HG02852 (cell line): ENCODE data around the gene SKP1.

Experiments used
- ATAC-seq: cut with Tn5 transposase; IDR thresholded peaks from one replicate; pipeline ENCODE4 v1.9.1; 2021; ENCODE audit warnings: mild to moderate bottlenecking, moderate library complexity; ENCODE audit not compliant: unreplicated experiment

Gene SKP1

DNA sequence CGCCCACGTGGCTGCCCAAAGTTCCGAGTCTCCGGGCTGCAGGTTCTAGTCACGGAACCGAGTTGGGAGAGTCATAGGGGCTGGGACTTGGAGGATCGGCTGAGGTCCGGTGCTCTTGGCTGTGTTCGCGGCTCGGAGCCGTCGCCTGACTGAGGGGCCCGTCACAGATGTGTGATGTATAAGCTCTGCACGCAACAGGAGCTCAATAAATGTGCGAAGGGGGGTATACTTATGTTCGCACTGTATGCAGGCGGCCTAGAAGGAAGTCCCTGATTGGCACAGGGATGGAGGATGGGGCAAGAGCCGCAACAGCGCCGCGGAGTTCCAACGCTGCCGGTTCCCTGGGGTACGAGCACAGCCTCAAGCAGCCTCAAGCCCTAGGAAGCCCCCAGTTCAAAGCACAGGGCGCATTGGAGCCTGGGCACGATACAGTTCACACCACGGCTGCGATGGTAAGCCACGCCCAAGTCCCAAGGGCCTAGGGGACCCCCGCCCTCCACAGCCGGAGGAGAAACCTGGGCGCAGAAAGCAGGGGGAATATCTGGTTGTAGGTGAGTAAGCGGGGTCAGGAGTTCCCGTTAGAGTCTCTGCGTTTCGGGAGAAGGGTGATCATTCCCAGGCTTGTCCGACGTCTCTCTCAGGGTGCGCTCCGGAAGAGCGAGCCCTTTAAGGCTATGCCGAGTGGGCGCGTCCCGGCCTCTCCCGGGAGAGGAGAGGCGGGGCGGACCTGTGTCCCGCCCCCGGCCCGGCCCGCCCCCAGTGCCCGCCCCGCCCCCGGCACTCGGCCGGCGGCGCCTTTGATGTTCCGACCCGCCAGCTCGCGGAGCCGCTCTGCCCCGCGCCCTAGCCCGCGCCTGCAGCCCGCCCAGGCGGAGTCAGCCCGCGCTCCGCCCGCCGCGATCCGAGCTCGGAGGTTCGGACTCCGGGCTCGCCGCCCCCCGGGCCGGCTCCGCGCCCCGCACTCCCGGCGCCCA, 62.6 kb downstream of the SKP1 start, which contains the start of gene TCF7:
TCF7 (plus strand) TSS at position 780 of the 974 bp plus-strand sequence. CDS start 226 bp downstream, outside the sequence.
- peak; percentile 81 for ATAC-seq

DNA sequence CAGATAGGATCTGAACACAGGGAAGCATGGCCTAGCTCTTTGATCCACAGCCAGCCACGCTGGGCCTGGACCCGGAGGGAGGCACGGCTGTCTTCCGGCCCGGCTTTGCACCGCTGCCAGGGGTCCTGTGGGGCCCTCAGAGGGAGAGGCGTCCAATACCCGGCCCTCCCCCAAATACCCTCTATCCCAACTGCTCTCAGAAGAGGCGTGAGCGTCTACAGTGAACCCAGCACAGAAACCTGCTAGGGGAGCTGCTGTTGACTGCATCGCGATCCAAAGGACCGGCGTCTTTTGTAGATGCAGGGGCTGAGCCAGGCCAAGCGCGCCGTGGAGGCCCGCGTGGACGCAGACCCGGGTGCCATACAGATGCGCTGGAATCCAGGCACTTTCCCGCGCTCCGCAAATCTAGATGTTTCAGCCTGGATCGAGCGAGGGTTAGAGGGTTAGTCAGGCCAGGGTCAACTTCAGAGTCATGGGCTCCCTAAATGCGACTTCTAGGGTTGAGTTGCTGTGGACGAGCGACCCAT, 63.3 kb downstream of the SKP1 start:
- no peak for ATAC-seq

DNA sequence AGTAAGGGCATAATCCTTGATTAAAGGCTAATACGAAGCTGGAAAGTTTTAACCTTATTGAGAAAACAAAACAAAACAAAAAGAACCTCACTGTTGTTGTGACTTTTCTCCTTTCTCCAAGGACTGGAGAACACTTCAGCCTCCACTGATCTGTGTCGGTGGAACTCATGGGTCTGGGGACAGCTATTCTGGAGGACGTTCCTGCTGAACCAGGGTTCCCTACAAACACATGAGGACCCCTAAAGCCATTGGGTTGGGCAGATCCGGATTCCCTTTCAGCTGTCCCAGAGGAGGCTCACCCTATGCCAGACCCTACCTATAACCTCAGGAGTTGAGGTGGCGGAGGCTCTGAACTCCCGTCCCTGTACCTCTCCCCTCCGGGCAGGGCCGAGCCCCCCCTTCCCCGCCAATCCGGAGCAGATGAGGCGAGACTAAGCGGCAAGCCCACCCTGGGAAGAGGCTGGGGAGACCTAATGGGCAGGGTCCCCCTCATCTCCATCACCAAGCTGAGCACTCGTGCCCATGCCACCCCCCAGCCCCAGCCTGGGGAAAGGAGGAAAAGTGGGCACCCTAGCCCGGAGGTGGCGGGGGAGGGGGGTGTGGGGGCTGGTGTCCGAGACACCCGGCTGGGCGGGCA, 63.9 kb downstream of the SKP1 start:
- ATAC-seq, result no peak

DNA sequence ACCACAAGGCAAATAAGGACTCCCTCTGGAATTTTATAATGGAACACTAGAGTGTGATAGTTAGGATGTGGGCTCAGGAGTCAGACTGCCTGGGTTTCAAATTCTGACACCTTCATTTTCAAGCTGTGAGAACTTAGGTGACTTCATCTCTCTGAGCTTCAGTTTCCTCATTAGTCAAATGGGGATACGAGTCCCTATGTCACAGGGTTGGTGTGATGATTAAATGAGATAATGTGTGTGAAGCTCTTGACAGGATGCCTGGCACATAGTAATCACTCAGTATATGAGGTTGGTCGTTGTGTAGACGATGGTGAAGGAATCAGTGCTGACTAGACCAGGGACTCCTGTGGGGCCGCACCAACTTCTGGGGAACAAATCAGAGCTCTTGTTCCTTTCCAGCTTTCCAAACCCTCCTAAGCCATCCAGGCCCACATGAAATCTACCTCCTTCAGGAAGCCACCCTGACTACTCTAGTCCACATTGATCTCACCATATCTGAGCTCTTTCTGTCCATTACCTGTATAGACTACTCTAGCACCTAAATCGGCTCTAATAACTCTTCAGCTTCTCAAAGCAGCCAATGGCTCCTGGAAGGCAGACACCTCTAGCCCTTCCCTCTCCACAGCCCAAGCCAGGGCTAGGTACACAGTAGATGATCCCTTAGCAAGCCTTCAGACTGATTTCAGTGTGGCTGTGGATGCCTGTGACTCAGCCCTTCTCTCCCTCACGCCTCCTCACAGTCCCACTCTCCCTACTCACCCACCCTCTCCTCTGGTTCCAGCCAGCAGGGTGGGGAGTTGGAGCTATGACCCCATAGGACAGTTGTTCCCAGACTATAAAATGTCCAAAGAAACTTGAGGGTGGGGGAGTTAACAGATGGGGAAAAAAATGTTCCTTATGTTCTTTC, 64.8 kb downstream of the SKP1 start:
- ATAC-seq, result no peak

DNA sequence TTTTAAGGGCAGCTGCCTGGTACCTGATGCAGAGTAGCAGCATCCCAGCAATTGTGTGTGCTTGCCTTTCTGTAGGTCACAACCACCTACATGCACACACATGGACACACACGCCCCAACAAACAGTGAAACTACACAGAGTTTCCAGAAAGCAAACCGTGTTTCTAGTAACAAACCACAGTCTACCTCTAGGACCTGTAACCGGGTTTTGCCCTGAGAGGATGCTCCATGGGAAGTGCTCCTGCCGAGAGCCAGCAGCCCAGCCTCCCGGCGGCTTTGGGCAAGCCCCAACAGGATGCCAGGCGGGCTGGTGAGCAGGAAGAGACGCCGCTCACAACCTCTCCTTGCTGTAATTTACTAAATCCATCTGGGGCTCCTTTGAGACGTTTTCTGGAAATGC, 66.4 kb downstream of the SKP1 start:
- ATAC-seq, result no peak

DNA sequence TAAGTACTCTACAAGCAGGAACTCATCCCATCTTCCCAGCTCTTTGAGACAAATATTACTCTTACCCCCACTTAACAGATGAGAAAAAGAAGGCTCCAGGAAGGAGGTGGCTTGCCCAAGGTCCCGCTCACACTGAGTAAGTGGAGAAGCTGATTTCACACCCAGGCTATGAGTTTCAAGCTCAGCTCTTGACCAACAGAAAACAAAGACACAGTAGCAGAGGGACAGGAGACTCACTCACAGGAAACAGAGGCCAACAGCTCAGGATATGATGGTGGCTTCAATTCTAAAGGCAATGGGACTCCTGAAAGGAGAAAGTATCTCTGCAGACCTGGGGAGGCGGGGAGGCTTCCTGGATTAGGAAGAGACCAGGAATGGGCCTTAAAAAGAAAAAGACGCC, 69.0 kb downstream of the SKP1 start:
- ATAC-seq, result no peak

DNA sequence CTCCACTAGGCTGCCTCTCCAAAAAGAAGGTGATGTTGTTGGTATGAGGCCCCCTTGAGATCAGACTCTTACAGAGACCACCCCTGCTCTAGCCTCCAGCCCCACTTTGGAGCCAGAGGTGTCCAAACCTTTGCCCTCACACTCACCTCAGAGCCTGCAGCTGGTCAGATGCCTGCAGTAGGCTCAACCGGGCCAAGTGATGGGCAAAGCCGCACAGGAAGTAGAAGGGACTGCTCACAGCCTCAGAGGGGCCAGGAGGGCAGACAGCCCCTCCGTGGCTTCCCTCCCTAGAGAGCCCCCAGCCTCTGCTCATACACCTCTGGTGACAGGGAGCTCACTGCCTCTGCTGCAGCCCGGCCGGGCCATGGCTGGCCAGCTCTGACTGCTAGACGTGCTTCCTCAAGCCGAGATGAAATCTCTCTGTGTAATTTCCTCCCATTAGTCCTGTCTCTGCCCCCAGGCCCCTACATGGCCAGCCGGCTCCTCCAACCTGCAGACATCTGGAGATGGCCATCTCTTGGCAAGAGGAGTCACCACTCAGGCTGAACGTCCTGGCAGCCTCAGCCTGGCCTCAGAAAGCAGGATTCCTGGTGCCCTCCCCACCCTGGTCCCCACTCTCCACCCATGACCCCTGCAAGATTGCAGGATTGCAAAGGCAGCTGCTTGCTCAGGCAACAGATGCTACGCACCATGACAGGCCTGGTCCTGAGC, 69.6 kb downstream of the SKP1 start:
- no peak for ATAC-seq

DNA sequence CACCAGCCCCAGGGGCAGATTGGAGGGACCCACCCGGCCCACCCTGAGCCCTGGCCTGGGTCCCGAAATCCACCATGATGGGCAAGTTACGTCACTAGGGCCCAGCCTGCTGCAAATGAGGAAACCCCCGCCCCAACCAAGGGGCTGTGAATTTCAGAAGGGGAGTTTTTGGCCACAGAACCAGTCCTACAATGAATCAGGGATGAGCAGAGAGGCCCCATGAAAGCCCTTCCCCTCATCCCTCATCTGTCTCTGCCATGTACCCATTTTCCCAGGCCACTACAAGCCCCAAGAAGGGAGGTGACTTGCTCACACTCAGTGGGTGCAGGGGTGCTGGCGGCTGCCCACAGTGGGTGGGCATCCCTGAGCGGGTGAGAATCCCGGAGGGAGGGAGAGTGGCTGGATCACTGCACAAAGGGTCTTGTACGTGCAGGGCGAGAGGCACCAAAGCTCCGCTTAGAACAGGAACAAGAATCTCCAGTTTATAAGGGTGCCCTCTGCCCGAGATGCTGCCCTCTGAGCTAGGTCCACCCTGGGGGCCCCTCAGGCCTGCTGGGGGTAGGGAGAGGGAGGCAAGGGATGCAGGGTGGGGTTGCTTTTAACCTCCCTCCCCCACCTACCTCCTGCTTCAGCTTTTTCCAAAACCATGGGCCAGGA, 72.6 kb downstream of the SKP1 start:
- ATAC-seq, result no peak

DNA sequence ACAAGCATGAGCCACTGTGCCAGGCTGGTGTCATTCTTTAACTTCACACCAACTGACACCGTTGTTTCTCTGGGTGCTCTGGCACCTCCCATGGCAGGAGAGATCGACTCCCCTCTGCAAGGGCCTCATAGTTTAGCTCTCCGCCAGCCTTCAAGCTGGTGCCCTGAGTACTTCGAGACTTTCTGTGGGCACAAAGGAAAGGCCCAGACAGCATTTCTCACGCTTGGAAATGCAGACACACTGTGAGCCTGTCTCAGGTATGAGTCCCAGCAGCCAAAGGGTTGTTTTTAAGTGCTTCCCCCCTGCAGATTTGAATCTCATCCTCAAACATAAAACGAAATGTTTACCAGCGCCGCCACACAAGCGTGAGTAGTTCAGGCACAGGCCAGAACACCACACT, 73.4 kb downstream of the SKP1 start:
- no peak for ATAC-seq

DNA sequence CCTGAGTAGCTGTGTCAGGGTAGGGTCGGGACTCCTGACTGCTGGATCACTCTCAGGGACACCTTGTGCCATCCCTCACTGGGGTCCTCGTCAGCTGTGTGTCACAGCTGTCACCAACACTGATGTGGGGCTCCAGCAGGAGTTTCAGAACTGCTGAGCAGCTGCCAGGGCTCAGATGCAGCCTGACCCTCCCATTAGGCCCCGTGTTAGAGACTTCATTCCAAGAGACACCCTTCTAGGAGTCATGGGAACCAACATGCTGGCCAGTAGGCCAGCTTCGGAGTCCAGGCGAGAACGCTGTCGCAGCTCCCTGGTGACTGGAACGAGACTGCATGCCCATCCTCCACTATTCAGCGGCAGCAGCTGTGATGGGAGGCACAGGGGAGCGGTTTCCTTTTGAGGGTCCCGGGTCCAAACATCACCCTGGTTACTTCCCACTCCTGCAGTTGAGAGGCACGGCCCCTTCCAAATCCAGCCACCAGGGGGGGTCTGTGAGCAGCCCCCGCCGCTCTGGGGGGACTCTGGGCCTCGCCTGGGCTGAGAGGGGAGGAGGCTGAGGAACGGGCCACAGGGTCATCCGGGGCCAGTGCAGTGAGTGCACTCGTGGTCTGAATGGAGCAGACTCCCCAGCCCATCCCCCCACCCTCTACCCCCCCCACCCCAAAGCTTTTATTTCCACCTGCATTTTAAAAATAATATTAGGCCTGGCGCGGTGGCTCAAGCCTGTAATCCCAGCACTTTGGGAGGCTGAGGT, 74.9 kb downstream of the SKP1 start:
- ATAC-seq, result no peak

DNA sequence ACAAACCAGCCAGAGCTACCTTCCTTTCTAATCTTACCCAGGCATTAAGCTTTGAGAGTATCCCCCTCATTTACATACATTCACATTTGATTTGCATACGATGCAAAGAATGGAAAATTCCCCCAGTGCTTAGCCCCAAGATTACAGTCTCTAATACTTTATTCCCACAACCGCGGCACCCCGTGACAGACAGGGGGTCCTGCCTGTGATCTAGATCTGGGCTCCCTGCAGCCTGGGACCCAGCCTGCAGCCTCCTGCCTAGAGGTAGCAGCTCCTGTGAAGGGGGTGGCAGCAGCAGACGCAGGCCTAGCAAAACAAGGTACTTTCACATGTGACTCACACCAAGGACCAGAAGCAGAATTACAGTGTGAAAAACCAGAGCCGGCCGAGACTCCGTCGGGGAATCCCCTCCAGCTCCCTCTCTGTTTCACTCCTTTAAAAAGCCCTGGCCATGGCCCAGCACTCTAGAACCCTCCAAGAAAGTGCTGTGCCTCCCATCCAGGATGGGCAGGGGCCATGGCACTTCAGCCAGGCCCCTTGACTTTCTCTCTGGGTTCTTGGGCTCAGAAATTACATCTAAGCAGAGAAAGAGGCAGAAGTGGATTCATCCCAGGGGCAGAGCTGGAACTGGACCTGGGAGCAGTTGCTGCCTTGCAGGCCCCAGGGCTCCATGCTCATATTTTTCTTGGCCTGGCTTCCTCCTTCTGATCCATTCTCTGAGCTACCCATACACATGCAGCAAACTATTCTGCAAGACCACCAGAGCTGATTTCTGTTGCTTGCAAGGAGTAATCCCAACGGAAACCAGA, 76.3 kb downstream of the SKP1 start:
- ATAC-seq, result peak; percentile 73

DNA sequence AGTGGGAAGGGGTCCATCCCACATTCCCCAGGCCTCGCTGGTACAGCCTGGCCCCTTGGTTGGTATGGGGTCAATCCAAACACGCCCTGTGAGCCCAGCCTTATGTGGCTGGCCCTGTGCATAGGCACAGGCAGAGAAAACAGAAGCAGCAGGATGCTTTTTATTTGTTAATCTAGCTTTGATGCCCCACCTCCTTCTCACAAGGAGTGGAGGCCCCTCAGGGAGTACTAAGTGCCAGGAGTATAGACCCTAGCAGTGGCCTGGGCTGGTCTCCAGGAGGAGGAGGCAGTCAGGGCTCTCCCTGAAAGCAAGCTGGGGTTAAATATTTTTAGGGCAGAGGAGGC, 76.8 kb downstream of the SKP1 start:
- peak; percentile 0 for ATAC-seq

DNA sequence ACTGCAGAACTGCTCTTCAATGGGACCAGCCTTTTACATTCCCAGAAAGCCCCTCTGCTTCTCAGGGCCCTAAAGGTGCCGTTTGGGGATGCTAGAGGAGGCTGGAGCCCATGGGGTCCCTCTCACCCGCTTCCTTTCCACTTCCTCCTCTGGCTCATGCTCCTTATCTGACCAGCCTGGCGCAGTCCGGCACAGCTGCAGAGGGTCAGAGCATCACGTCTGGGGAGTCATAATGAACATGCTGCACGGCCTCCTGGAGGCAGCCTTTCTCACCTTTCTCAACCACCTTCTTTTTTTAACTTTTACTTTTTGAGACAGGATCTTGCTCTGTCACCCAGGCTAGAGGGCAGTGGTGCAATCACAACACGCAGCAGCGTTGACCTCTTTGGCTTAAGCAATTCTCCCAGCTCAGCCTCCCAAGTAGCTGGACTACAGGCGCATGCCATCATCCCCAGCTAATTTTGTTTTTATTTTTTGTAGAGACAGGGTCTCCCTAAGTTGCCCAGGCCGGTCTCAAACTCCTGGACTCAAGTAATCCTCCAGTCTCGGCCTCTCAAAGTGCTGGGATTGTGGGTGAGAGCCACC, 77.4 kb downstream of the SKP1 start:
- no peak for ATAC-seq
